PC-3 (cell line): ENCODE results near the gene TAAR2. TPM values are rescaled to one million over a fixed set of nuclear protein-coding genes. Genes with fewer than 3 reads are reported as not detected.
A peak's percentile ranks its signal among the peaks of the same experiment; 100 is the strongest.

Experiments used
- ATAC-seq: fragments of 200-7000 bp; cut with Tn5 transposase; 2 replicates; pipeline ENCODE4 v1.9.1; 2020; ENCODE audit warnings: mild to moderate bottlenecking, moderate library complexity
- BruUV-seq: library from RNA; stranded (reverse); fragments of 400-500 nt; replicated peaks from 2 replicates; lab custom pipeline; 2021; lab: Mats Ljungman, UMichigan
- CTCF ChIA-PET: fragments of 300-600 bp; sonication (Branson Sonifier 250); formaldehyde crosslinking; loops from one replicate; lab custom pipeline; 2022; ENCODE audit warnings: antibody characterized with exemption; lab: Charles Lee
- POLR2A ChIA-PET: fragments of 300-600 bp; sonication (Branson Sonifier 250); formaldehyde crosslinking; loops from one replicate; lab custom pipeline; 2022; ENCODE audit warnings: antibody characterized with exemption; ENCODE audit not compliant: unreplicated experiment; lab: Charles Lee
- DNase-seq: peaks from one replicate; pipeline ENCODE4 v3.0.0-alpha.2; 2015
- H2AFZ ChIP-seq: fragments of 300-600 bp; sonication (generic); 2 replicates; pipeline ENCODE4 v1.6.0; 2016; ENCODE audit warnings: antibody characterized with exemption, low read length
- H3F3A ChIP-seq: fragments of 300-600 bp; sonication (generic); one replicate; pipeline ENCODE4 v1.6.0; 2017; ENCODE audit warnings: antibody characterized with exemption, low read length, control low read depth, mild to moderate bottlenecking; ENCODE audit not compliant: unreplicated experiment
- H3K27ac ChIP-seq: fragments of 300-600 bp; sonication (generic); 2 replicates; pipeline ENCODE4 v1.5.1; 2016; ENCODE audit warnings: mild to moderate bottlenecking, low read length
- H3K27me3 ChIP-seq: fragments of 300-600 bp; sonication (generic); 2 replicates; pipeline ENCODE4 v1.6.1; 2016; ENCODE audit warnings: low read length, mixed read lengths
- H3K36me3 ChIP-seq: fragments of 300-600 bp; sonication (generic); 2 replicates; pipeline ENCODE4 v1.6.1; 2016; ENCODE audit warnings: low read depth, mixed run types, low read length, mixed read lengths
- H3K4me1 ChIP-seq: fragments of 300-600 bp; sonication (generic); 2 replicates; pipeline ENCODE4 v1.5.1; 2016; ENCODE audit warnings: low read length; ENCODE audit not compliant: insufficient read depth
- H3K4me2 ChIP-seq: fragments of 300-600 bp; sonication (generic); 2 replicates; pipeline ENCODE4 v1.6.0; 2016; ENCODE audit warnings: low read length
- H3K4me3 ChIP-seq: fragments of 300-600 bp; sonication (generic); 2 replicates; pipeline ENCODE4 v1.5.1; 2016; ENCODE audit warnings: mild to moderate bottlenecking, low read length, mixed read lengths
- H3K79me2 ChIP-seq: fragments of 300-600 bp; sonication (generic); 2 replicates; pipeline ENCODE4 v1.6.1; 2017; ENCODE audit warnings: low read length, mixed read lengths
- H3K9ac ChIP-seq: fragments of 300-600 bp; sonication (generic); 2 replicates; pipeline ENCODE4 v1.6.0; 2016; ENCODE audit warnings: mild to moderate bottlenecking, low read length
- H3K9me2 ChIP-seq: fragments of 300-600 bp; sonication (generic); replicated peaks from 2 replicates; pipeline ENCODE4 v1.6.1; 2016; ENCODE audit warnings: mixed run types, low read length, mixed read lengths
- H3K9me3 ChIP-seq: fragments of 300-600 bp; sonication (generic); 2 replicates; pipeline ENCODE4 v1.6.1; 2016; ENCODE audit warnings: low read length, mixed read lengths
- H4K20me1 ChIP-seq: fragments of 300-600 bp; sonication (generic); 2 replicates; pipeline ENCODE4 v1.6.1; 2016; ENCODE audit warnings: low read length, mixed read lengths
- EZH2 ChIP-seq: fragments of 300-600 bp; sonication (generic); IDR thresholded peaks from one replicate; pipeline ENCODE4 v1.6.1; 2017; ENCODE audit warnings: antibody characterized with exemption, mild to moderate bottlenecking, low read length; ENCODE audit not compliant: unreplicated experiment
- EZH2phosphoT487 ChIP-seq: fragments of 300-600 bp; sonication (generic); IDR thresholded peaks from 2 replicates; pipeline ENCODE4 v1.6.1; 2018; ENCODE audit warnings: mild to moderate bottlenecking, antibody characterized with exemption, low read length, borderline replicate concordance
- intact Hi-C: fragments of 100-400 bp; cut with micrococcal nuclease; formaldehyde crosslinking; loops from 2 replicates; pipeline ENCODE4 v1.9.0; 2023
- total RNA-seq: library from RNA; depleted of rRNA; stranded (reverse); fragments of >200 nt; gene quantifications from 2 replicates; pipeline ENCODE4 v1.2.3, GENCODE V29; 2014
- TF ChIP-seq, protein P1 (sequence below): fragments of 300-600 bp; sonication (generic); conservative IDR thresholded peaks from 2 replicates; pipeline ENCODE4 v1.5.1; 2017; ENCODE audit warnings: antibody characterized with exemption, low read depth, mild to moderate bottlenecking, low read length

The TAAR2 gene
- total RNA-seq, 1 experiment from 2014 or later, result not detected

- intact Hi-C loops, result no loop called here
- Histone ChIP-seq H3K79me2 (no peaks in the 10 kb centered on the region), H3K9me2 (no peaks in the 10 kb centered on the region), H3K4me2 (no peak overlapping the region), H3K9me3 (no peaks in the 10 kb centered on the region), H3K4me1 (no peaks in the 10 kb centered on the region), H3K27me3 (no peaks in the 10 kb centered on the region), H3K36me3 (no peaks in the 10 kb centered on the region), H3F3A (no peaks in the 10 kb centered on the region), H3K27ac (no peak overlapping the region), H4K20me1 (no peaks in the 10 kb centered on the region), H3K9ac (no peak overlapping the region), H2AFZ (no peak overlapping the region), H3K4me3 (no peak overlapping the region)
- ATAC-seq, result peak; percentile 54; the same call in 1 of the 2 replicates
- BruUV-seq, result no TSS peak
- ChIA-PET CTCF (no interaction called here), POLR2A (no interaction called here)
- DNase-seq, result peak; percentile 38
- no peak for TF ChIP-seq EZH2
- TF ChIP-seq, protein P1, sequence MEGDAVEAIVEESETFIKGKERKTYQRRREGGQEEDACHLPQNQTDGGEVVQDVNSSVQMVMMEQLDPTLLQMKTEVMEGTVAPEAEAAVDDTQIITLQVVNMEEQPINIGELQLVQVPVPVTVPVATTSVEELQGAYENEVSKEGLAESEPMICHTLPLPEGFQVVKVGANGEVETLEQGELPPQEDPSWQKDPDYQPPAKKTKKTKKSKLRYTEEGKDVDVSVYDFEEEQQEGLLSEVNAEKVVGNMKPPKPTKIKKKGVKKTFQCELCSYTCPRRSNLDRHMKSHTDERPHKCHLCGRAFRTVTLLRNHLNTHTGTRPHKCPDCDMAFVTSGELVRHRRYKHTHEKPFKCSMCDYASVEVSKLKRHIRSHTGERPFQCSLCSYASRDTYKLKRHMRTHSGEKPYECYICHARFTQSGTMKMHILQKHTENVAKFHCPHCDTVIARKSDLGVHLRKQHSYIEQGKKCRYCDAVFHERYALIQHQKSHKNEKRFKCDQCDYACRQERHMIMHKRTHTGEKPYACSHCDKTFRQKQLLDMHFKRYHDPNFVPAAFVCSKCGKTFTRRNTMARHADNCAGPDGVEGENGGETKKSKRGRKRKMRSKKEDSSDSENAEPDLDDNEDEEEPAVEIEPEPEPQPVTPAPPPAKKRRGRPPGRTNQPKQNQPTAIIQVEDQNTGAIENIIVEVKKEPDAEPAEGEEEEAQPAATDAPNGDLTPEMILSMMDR, result peak; percentile 52
- TF ChIP-seq EZH2phosphoT487, result no peak
Measured at GRCh38 chr6:132598473-132598872, 25.6 kb downstream of the TAAR2 start.

GRCh38 chr6:132596201-132596600 lies 27.9 kb downstream of the TAAR2 start:
- no peaks in the 10 kb centered on the region for H3K4me1 ChIP-seq
- ATAC-seq (no peak), DNase-seq (no peak)
- ChIA-PET CTCF (no interaction called here), POLR2A (no interaction called here)
- no peak overlapping the region for H2AFZ ChIP-seq
- no peaks in the 10 kb centered on the region for H3K27me3 ChIP-seq
- no peaks in the 10 kb centered on the region for H3K36me3 ChIP-seq
- H3K4me2 ChIP-seq, result no peak overlapping the region
- intact Hi-C loops, result no loop called here
- H3K79me2 ChIP-seq, result no peaks in the 10 kb centered on the region
- H3K4me3 ChIP-seq, result no peak overlapping the region
- H3K9ac ChIP-seq, result no peak overlapping the region
- H3K9me3 ChIP-seq, result no peaks in the 10 kb centered on the region
- no peaks in the 10 kb centered on the region for H3F3A ChIP-seq
- no peaks in the 10 kb centered on the region for H3K9me2 ChIP-seq
- H4K20me1 ChIP-seq, result no peaks in the 10 kb centered on the region
- TF ChIP-seq, protein P1, result no peak
- TF ChIP-seq EZH2phosphoT487 (no peak), EZH2 (no peak)
- no TSS peak for BruUV-seq
- no peak overlapping the region for H3K27ac ChIP-seq

DNA sequence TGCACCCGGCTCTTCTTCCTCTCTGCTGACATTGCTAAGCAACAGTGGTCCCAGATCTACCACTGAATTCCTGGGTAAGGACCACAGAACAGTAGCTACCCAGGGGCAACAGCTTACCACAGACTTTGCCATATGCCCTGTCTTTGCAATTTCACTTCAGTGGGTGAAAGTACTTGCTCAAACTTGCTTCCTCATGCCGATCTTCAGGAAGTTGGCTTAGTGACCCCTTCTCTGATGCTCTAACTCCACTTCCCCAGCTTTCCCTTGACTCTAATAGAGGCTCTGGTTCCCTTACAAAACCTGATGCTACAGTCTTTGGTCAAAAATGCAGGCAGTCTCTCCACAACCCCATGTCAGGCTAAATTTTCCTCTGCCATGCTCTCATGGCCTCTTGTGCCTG lies 31.2 kb downstream of the TAAR2 start:
- Histone ChIP-seq H3K27me3 (no peaks in the 10 kb centered on the region), H3K79me2 (no peaks in the 10 kb centered on the region), H2AFZ (no peak overlapping the region), H3K36me3 (no peaks in the 10 kb centered on the region), H3K4me3 (no peak overlapping the region), H3K4me2 (no peak overlapping the region), H3F3A (no peaks in the 10 kb centered on the region), H3K9me3 (no peaks in the 10 kb centered on the region), H3K4me1 (no peaks in the 10 kb centered on the region), H4K20me1 (no peaks in the 10 kb centered on the region), H3K27ac (no peak overlapping the region), H3K9ac (no peak overlapping the region), H3K9me2 (no peaks in the 10 kb centered on the region)
- no peak for DNase-seq
- intact Hi-C loops, result no loop called here
- CTCF ChIA-PET, result no interaction called here
- POLR2A ChIA-PET, result no interaction called here
- no TSS peak for BruUV-seq
- ATAC-seq, result no peak
- TF ChIP-seq EZH2phosphoT487, result no peak
- TF ChIP-seq, protein P1, result no peak
- no peak for TF ChIP-seq EZH2
